Epithelial cell of prostate (primary cell): ENCODE measurements around the gene ITPRIPL2.
A peak's percentile ranks its signal among the peaks of the same experiment; 100 is the strongest.

ENCODE experiments used
- DNase-seq: peaks from one replicate; pipeline ENCODE4 v3.0.0-alpha.2; 2011; ENCODE audit warnings: low read depth, low spot score
- H3K27ac ChIP-seq: fragments of 450-650 bp; 2 replicates; pipeline ENCODE4 v1.5.1; 2017; ENCODE audit warnings: mild to moderate bottlenecking

The ITPRIPL2 gene

DNA sequence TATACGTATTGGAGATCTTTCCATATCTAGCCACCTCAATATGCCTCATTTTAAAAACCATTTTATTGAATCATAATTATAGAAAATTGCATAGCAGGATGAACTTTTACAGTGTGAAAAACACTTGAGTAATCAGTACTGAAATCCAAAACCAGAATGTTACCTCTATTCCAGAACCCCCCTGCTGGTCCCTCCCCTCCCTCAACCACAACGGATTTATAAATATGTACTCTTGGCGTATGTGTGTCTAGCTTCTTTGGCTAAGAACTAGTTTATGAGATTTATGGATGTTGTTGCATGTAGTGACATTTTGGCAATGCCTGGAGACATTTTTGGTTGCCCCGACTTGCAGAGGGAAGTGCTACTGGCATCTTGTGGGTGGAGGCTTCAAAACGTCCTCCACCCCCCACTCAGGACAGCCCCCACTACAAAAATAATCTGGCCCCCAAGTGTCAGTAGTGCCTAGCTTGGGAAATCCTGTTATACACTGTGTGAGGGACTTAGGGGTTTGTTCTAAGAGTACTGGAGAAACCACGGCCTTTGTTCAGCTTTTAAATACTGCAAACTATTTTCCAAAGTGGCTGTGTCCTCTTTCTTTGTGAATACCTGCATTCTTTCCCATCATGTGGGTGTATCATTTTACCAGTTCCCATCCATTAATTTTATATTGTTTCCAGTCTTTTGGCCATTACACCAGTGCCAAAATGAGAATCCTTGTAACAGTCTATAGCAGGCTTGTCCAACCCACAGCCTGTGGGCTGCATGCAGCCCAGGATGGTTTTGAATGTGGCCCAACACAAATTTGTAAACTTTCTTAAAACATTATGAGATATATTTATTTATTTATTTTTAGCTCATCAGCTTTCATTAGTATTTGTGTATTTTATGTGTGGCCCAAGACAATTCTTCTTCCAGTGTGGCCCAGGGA is 23.7 kb downstream of the ITPRIPL2 start:
- DNase-seq, result no peak
- peak overlapping the region; percentile 74 for H3K27ac ChIP-seq

DNA sequence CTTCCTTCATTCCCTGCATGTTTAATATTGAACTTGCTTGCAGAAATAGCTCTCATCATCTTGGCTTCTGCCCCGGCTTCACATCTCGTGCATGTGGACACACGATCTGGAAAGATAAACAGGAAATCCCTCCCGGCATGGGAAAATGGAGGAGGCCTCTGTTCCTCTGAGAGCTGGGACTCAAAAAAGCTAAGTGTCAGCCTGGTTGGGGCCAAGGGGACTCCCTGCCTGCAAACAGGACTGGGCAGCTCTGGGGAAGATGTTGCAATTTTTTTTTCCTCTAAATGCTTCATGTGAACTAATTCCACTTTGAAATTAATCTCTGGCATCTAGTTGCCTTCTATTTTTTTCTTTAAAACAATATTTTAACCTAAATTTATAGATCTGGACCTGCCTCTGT is 24.8 kb downstream of the ITPRIPL2 start:
- DNase-seq, result no peak

DNA sequence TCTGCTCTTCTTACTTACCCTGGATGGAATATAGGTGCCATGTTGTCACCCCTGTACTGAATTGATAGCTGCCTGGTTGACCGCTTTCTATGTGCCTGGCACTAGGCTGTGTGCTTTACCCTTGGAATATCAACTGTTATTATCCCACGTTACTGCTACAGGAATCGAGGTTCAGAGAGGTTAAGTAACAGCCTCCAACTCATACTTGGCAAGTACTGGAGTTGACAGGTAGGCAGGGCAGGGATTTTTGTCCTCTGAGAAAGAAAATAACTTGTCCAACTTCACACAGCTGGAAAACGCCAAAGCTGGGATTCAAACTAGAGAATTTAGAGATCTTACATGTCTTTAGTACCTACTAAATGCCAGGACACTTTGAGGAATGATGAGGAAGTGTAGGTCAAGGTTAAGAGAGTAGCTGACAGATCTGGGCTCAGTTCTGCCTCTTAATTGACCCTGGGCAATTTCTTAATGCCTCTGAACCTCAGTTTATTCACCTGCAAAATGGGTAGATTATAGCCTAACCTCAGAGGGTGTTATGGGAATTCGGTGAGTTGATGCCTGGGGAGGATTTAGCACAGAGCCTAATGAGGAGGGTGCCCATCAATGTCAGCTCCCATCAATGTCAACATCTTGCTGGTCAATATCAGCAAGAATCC is 25.8 kb downstream of the ITPRIPL2 start:
- no peak for DNase-seq
- peak overlapping the region; percentile 74 for H3K27ac ChIP-seq

More for the DNA sequence above, 24.8 kb downstream of the ITPRIPL2 start:
- peak overlapping the region; percentile 74 for H3K27ac ChIP-seq

DNA sequence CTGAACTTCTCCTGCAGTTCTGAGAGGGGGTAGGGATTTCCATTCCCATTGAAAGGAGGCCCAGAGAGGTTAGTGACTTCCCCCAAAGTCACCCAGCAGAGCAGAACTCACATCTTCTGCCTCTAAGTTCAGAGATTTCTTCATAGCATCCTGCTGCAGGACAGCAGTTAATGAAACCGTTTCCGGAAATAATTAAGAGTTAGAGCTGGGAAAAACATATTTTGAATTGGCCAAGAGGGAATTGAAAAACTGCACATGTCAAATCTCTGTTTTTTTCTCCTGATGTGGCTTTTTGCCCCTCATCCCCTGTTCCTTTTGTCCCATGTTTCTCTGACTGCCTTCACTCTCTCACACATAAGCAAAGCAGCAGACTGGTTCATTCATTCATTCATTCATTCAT is 26.6 kb downstream of the ITPRIPL2 start:
- no peak for DNase-seq
- no peak overlapping the region for H3K27ac ChIP-seq

DNA sequence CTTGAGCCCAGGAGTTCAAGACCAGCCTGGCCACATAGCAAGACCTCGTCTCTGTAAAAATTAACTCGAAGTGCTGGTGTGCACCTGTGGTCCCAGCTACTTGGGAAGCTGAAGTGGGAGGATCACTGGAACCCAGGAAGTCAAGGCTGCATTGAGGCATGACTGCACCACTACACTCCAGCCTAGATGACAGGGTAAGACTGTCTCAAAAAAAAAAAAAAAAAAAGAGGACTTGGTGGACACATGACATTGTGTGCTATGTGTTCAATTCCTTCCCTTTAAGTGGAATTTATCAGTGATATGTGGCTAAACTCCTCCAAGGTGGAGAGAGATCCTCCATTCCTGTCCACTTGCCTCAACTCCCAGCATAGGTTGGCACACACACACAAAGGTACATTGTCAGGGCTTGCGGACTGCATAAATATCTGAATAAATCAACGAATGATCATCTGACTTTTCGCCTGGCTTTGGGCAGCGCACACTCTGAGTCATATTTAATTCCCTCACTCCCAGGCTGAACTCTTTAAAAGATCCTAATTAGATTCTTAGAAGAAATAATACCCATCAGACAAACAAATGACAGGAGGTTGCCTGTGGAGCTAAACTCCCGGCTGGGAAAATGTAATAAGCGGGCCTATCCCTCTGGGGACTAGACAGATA is 29.3 kb downstream of the ITPRIPL2 start:
- H3K27ac ChIP-seq, result peak overlapping the region; percentile 7
- DNase-seq, result no peak

DNA sequence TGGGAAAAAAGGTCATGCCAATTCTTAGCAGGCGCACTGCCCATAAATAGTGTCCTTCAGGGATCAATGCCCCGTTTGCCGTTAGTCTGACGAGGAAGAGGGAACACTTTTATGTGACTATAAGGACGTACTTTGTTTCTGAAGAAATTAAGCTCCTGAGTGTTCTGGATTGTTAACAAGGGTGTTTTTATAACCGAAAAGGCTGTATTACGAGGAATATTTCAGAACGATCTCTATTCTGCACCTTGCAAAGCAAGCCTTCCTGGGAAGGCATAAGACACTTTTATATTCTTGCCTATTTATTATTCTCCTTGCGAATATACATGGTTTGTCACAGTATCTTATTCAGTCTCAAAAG is 29.8 kb downstream of the ITPRIPL2 start:
- DNase-seq, result no peak
- H3K27ac ChIP-seq, result no peak overlapping the region

DNA sequence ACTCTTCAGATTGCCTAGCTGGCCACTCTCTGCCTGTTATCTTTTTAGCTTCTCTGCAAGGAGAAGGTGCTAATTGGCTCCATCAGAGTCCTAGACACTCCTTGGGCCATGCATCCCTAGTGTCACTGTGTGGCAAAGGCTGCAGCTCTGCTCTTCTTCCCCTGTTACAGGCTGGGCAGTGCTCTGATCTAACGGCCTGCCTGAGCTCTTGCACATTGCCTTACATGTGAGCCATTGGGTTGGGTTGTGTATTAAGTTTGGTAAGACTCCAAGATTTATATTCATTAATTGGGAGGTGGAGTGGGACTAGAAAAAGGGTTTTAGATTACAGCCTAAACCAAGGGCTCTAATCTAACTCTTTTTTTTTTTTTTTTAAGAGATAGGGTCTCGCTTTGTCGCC is 31.2 kb downstream of the ITPRIPL2 start:
- no peak for DNase-seq
- H3K27ac ChIP-seq, result no peak overlapping the region

DNA sequence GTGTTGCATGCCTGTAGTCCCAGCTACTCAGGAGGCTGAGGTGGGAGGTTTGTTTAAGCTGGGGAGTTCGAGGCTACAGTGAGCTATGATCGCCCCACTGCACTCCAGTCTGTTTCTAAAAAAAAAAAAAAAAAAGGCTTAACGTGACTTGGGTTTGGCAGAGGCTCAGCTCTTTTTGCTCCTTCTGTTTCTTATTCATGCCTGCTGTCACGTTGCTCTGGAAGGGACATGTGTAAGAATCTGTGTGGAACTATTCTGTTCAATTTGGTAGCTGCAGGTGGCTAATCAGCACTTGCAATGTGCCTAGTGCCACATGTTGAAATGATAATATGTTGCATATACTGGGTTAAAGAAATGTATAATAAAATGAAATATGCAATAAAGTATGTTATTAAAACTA is 33.4 kb downstream of the ITPRIPL2 start:
- H3K27ac ChIP-seq, result no peak overlapping the region
- no peak for DNase-seq

DNA sequence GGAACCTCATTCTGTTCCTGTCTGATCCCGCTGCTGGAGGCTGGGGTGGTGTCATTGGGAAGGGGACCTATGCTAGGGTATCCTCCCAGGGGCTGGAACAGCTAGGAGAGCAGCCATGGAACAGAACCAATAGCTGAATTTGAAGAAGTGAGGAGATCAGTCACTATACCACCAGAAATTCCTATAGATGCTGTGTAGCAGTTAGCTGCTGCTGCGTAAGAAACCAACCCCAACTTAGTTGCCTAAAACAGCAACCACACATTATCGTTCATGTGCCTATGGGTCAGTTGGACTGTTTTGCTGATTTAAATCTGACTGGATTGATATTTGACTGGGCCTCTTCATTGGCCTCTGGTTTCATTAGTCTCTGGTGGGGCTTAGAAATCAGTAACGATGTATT is 33.9 kb downstream of the ITPRIPL2 start:
- no peak overlapping the region for H3K27ac ChIP-seq
- DNase-seq, result no peak

DNA sequence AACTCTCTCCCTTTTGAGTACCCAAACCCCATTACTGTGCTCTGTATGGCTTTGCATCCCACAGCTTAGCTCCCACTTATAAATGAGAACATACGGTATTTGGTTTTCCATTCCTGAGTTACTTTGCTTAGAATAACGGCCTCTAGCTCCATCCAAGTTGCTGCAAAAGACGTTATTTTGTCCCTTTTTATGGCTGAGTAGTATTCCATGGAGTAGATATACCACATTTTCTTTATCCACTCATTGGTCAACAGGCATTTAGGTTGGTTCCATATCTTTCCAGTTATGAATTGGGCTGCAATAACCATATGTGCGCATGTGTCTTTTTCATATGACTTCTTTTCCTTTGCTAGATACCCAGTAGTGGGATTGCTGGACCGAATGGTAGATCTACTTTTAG is 34.4 kb downstream of the ITPRIPL2 start:
- no peak for DNase-seq
- H3K27ac ChIP-seq, result no peak overlapping the region

DNA sequence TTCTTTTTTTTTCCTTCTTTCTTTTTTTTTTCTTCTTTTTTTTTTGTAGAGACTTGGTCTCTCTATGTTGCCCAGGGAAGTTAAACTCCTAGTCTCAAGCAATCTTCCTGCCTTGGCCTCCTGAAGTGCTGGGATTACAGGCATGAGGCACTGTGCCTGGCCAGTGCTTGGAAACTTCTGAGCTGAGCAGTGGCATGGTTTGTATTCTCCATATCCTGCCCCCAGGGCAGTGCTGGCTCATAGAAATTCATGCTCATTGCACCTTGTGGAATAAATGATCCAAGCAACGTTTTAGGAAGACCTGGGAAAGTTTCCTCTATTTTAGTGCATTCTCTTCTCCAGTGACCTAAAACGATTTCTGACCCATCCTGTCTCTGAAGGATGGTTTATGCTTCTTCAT is 37.5 kb downstream of the ITPRIPL2 start:
- no peak overlapping the region for H3K27ac ChIP-seq

DNA sequence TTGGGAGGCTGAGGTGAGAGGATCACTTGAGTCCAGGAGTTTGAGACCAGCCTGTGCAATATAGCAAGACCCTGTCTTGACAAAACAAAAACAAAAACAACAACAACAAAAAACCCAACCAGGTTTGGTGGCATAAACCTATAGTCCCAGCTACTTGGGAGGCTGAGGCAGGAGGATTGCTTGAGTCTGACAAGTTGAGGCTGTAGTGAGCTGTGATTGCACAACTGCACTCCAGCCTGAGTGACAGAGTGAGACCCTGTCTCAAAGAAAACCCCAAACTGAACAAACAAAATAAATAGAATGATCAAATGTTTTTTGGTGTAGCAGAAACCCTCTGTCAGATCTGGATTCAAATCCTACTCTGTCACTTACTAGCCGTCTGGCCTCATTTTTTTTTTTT is 38.3 kb downstream of the ITPRIPL2 start:
- no peak overlapping the region for H3K27ac ChIP-seq
- no peak for DNase-seq

More for the DNA sequence above, 37.5 kb downstream of the ITPRIPL2 start:
- no peak for DNase-seq

DNA sequence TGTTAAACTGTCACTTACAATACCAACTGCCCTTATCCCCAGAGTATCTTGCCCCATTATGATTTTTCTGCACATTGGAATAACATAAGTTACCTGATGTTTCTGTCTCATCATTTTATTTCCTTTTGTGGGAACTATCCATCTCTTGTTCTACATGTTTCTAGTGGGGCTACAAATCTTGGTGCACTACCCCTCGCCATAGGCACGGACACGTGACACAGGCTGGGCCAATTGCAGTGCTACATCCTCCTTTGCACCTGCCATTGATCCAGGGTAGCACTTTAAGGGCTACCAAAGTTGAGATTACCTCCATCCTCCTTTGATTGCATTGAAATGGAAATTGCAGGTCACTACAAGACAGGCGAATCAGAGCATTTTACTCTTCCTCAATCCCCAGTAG is 40.1 kb downstream of the ITPRIPL2 start:
- H3K27ac ChIP-seq, result no peak overlapping the region
- DNase-seq, result no peak

DNA sequence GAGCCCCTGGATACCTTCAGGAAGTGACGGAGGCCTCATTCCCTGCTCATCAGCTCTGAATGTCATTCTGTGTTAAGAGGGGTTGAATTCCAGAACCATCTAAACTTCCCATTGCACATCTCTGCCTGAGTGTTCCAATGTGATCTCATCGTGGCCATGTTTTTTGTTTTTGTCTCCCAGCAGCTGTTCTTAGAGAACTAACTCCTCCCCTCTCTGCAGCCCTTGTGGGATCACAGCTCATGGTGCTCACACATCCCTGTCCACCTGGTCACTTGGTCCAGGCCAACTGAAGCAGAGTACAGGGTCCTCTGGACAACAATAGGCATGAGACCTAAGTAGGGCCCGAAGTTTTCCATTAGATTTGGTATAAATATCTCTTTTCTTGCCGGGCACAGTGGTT is 48.3 kb downstream of the ITPRIPL2 start:
- no peak for DNase-seq
- no peak overlapping the region for H3K27ac ChIP-seq

DNA sequence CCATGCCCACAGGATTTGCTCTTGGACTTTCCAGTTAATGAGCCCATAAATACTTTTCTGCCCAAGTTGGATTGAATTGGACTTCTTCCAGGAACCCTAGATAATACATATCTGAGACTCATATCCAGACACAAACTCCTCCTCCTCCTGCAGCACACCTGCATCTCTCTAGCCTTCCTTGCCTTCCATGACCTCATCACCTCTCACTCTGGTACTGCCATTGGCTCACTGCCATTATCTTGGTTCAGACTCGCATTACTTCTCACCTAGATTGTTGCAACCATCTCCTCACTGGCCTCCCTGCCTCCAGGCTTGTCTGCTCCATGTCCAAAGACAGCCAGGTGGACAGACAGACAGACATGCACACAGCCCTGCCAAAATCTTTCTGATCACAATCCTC is 49.5 kb downstream of the ITPRIPL2 start:
- no peak overlapping the region for H3K27ac ChIP-seq
- DNase-seq, result no peak

DNA sequence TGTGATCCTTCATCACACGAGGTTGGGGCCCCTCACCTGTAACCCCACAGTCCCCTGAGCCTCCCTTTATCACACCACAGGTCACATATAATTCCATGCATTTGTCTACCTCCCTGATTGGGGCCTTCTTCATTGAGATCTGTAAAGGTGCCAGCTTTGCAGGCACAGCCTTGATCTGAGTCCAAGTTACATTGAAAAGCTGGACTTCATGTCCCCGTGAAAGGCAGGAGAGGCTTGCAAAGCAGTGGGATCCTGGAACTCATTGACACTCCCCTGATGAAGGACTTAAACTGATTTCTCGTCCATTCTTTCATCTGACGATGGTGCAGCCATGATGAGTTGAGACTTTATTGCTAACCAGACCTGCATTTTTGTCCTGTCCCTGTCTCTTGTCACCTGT is 50.5 kb downstream of the ITPRIPL2 start:
- H3K27ac ChIP-seq, result no peak overlapping the region
- DNase-seq, result no peak

DNA sequence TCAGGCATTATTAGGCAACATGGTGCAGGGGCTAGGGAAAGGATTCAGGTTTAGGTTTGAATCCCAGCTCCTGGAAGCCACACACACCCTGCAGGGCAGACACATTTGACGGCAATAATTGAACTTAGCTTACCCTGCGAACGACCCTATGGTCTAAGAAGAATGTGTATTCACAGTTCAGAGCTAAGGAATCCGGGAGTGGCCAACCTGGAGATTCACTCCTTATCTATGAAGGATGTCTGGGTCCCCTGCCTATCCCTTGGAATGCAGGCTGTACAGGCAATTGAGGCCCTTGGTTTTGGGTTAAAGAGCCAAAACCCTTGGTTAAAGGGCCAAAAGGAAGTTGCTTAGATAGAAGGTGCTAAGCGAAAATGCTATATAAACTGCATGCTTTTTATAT is 51.3 kb downstream of the ITPRIPL2 start:
- no peak overlapping the region for H3K27ac ChIP-seq
- DNase-seq, result no peak

DNA sequence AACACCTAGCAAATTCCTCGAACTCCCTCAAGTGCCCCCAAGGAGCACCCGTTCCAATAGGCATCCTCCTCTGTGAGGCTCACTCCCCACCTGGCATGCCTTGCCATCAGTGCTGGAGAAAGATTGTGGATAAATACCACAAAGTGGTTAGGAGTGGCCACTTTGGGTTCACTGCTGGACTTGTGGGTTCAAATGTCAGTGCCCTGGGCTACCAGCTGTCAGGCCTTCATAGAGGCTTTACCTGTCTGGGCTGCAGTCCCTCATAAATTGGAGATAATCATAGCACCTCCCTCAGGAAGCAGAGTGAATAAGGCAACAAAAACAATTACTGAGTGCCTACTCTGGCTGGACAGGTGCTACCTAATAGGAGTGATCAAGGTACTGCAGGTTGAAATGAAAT is 52.7 kb downstream of the ITPRIPL2 start:
- DNase-seq, result no peak

DNA sequence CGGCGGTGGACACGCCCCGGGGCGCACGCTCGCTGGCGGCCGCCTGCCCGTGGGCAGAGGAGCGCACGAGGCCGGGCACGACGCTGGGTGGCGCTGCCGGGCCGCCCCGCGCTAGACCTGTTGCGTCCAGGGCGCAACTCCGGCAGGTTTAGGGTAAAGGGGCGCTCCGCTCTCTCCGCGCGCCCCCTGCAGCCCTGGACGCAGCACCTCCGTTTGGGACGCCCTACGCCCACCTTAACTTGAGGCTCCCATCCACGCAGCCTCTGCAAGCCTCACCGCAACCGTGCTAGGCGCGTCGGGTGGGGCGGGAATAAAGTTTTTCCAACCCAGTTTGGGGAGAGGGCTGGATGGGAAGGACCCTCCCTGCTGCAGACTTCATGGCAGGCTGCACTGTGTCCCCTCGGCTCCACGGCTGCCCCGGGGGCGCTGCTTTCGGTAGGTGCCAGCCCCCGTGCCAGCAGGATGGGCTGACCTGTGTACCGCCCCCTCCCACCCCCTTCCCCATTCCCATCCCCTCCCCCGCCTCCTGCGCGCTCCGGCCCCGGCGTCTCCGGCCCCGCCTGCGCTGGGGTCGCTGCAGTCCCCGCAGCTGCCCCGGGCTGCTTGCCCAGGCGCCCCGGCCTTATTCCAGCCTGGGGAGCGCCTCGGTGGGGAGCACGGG is 54.1 kb downstream of the ITPRIPL2 start, which contains the start of gene SYT17:
Gene SYT17 (plus strand): TSS at position 531 of the 661 bp plus-strand sequence. CDS start 407 bp downstream, outside the sequence.
- no peak within 1 kb of the TSS for H3K27ac ChIP-seq
- no peak for DNase-seq

More for the DNA sequence above, 52.7 kb downstream of the ITPRIPL2 start:
- H3K27ac ChIP-seq, result no peak overlapping the region

DNA sequence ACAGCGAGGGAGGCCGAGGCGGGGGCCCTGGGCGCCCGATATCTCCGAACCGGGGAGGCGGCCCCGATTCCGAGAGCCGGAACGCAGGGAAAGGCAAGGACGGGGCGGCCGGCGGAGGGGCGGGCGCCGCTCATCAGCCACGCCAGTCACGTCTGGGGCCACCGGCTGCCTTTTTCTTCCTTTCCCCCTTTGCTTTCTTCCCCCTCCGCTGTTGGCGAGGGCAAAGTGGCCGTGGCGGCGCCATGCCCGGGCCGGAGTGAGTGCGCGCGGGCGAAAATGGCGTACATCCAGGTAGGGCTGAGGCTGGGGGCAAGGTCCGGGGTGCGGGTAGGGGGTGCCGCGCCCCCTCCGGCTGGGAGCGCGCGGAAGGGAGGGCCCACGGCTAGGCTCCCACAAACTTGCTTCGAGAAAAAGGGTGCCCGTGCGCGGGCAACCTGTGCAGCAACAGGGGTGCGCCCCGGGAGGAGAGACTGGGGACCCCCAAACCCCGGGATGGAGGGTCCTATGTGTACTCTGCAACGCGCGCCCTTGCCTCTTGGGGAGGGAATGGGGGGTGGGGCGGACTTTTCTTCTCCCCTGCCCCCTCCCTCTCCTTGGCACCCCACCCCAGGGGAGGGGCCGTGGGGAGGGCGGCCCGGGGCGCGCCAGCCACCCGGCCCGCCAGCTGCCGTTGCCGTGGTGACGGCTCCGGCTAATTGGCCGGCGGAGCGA is 54.8 kb downstream of the ITPRIPL2 start:
- DNase-seq, result no peak
- H3K27ac ChIP-seq, result no peak overlapping the region
